K562 (cell line): ENCODE results near the gene AGPAT2.

Experiments used
- ATF1 ChIP-seq, 2 experiments: fragments of 450-650 bp in 1 of 2; IDR thresholded peaks; 2 replicates each; pipeline ENCODE4 v1.6.1; 2016; ENCODE audit warnings: missing compliant biosample characterization in 1 of 2, missing genetic modification characterization in 1 of 2
- MYC ChIP-seq, 2 experiments: fragments of 250-450 bp in 1 of 2; sonication (Bioruptor Pico) in 1 of 2; IDR thresholded peaks; 2 replicates each; pipeline versions ENCODE4 v1.5.1 to v1.6.1; 2012 to 2021; ENCODE audit warnings: low read depth in 2 of 2, borderline replicate concordance in 1 of 2, improper control_type of control experiment in 1 of 2, low read length in 1 of 2, mild to moderate bottlenecking in 1 of 2, moderate library complexity in 1 of 2
- POLR2A ChIP-seq: fragments of 450-650 bp; conservative IDR thresholded peaks from 2 replicates; pipeline ENCODE4 v1.6.1; 2016
- POLR2AphosphoS5 ChIP-seq: IDR thresholded peaks from 2 replicates; pipeline ENCODE4 v1.6.1; 2011; ENCODE audit warnings: mild to moderate bottlenecking, low read depth, low read length, moderate library complexity; ENCODE audit not compliant: control insufficient read depth, insufficient read depth
- PURB ChIP-seq: sonication (generic); formaldehyde crosslinking; IDR thresholded peaks from 2 replicates; pipeline ENCODE4 v1.9.0; 2021; ENCODE audit warnings: low read depth, mild to moderate bottlenecking, missing genetic modification reagents
- TAF7 ChIP-seq: fragments of 450-650 bp; IDR thresholded peaks from 2 replicates; pipeline ENCODE4 v1.6.1; 2016; ENCODE audit warnings: missing genetic modification characterization, missing compliant biosample characterization
- TARDBP ChIP-seq: fragments of 450-650 bp; IDR thresholded peaks from 2 replicates; pipeline ENCODE4 v1.6.1; 2016
- TRIM24 ChIP-seq, 2 experiments: fragments of 450-650 bp; IDR thresholded peaks; 2 replicates each; pipeline ENCODE4 v1.6.1; 2016
- U2AF2 ChIP-seq: fragments of 200-400 bp; formaldehyde crosslinking; optimal IDR thresholded peaks from 2 replicates; pipeline ENCODE3; 2017; ENCODE audit warnings: low read depth, mild to moderate bottlenecking, low read length
- ZNF253 ChIP-seq: fragments of 250-450 bp; sonication (Bioruptor Pico); conservative IDR thresholded peaks from 2 replicates; pipeline ENCODE4 v1.6.1; 2021; ENCODE audit warnings: mild to moderate bottlenecking
- TF ChIP-seq, protein P1 (sequence below): fragments of 450-650 bp; formaldehyde crosslinking; IDR thresholded peaks from 2 replicates; pipeline ENCODE4 v1.4.0; 2020; ENCODE audit warnings: mild to moderate bottlenecking, moderate library complexity
- TF ChIP-seq, protein P2 (sequence below), 3 experiments: IDR thresholded peaks in 2 of 3; conservative IDR thresholded peaks in 1 of 3; 2 replicates each; pipeline ENCODE4 v1.5.1; 2011 to 2012; ENCODE audit warnings: low read length in 3 of 3, mild to moderate bottlenecking in 3 of 3, control low read depth in 2 of 3, improper control_type of control experiment in 1 of 3, inconsistent platforms in 1 of 3, low read depth in 1 of 3, mixed read lengths in 1 of 3, moderate library complexity in 1 of 3; ENCODE audit not compliant: insufficient read depth in 2 of 3
- TF ChIP-seq, protein P3 (sequence below): fragments of 150-350 bp; conservative IDR thresholded peaks from 2 replicates; pipeline ENCODE4 v1.6.1; 2014; ENCODE audit warnings: low read length
- TF ChIP-seq, protein P4 (sequence below): fragments of 450-650 bp; IDR thresholded peaks from 2 replicates; pipeline ENCODE4 v1.6.1; 2016

DNA sequence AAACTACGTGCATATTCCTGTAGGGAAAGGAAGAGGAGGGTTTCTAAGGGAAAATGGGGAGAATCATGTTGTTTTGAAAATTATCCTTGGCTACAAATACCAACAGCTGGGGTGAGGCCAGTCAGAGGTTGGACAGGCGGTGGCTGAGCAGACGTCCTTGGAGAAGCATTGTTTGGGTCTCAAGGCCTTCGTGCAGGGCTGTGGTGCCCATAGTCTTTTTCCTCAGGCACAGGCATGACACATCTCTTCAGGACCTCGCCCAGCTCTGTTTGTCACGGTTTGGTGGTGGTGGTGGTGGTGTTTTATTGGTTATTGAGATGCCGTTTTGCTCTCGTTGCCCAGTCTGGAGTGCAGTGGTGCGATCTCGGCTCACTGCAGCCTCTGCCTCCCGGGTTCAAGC, 52.4 kb downstream of the AGPAT2 start:
- TF ChIP-seq U2AF2, result no peak
- TF ChIP-seq, protein P1, sequence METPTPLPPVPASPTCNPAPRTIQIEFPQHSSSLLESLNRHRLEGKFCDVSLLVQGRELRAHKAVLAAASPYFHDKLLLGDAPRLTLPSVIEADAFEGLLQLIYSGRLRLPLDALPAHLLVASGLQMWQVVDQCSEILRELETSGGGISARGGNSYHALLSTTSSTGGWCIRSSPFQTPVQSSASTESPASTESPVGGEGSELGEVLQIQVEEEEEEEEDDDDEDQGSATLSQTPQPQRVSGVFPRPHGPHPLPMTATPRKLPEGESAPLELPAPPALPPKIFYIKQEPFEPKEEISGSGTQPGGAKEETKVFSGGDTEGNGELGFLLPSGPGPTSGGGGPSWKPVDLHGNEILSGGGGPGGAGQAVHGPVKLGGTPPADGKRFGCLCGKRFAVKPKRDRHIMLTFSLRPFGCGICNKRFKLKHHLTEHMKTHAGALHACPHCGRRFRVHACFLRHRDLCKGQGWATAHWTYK (CRISPR knock-in tag), result no peak
- TF ChIP-seq MYC (IDR thresholded peaks at IDR 0.05; ENCODE audit: low read depth, low read length), result no peak
- TF ChIP-seq MYC (CRISPR knock-in tag; IDR thresholded peaks at IDR 0.05; ENCODE audit: borderline replicate concordance, low read depth), result no peak
- TF ChIP-seq, protein P2, sequence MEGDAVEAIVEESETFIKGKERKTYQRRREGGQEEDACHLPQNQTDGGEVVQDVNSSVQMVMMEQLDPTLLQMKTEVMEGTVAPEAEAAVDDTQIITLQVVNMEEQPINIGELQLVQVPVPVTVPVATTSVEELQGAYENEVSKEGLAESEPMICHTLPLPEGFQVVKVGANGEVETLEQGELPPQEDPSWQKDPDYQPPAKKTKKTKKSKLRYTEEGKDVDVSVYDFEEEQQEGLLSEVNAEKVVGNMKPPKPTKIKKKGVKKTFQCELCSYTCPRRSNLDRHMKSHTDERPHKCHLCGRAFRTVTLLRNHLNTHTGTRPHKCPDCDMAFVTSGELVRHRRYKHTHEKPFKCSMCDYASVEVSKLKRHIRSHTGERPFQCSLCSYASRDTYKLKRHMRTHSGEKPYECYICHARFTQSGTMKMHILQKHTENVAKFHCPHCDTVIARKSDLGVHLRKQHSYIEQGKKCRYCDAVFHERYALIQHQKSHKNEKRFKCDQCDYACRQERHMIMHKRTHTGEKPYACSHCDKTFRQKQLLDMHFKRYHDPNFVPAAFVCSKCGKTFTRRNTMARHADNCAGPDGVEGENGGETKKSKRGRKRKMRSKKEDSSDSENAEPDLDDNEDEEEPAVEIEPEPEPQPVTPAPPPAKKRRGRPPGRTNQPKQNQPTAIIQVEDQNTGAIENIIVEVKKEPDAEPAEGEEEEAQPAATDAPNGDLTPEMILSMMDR (IDR thresholded peaks at IDR 0.05 in 2 of 3, conservative IDR thresholded peaks at IDR 0.05 in 1 of 3; ENCODE audit: insufficient read depth in 2 of 3, low read depth in 1 of 3, low read length in 3 of 3), result no peak
- TF ChIP-seq TRIM24 (IDR thresholded peaks at IDR 0.05), result no peak
- TF ChIP-seq POLR2A, result no peak
- TF ChIP-seq, protein P3, sequence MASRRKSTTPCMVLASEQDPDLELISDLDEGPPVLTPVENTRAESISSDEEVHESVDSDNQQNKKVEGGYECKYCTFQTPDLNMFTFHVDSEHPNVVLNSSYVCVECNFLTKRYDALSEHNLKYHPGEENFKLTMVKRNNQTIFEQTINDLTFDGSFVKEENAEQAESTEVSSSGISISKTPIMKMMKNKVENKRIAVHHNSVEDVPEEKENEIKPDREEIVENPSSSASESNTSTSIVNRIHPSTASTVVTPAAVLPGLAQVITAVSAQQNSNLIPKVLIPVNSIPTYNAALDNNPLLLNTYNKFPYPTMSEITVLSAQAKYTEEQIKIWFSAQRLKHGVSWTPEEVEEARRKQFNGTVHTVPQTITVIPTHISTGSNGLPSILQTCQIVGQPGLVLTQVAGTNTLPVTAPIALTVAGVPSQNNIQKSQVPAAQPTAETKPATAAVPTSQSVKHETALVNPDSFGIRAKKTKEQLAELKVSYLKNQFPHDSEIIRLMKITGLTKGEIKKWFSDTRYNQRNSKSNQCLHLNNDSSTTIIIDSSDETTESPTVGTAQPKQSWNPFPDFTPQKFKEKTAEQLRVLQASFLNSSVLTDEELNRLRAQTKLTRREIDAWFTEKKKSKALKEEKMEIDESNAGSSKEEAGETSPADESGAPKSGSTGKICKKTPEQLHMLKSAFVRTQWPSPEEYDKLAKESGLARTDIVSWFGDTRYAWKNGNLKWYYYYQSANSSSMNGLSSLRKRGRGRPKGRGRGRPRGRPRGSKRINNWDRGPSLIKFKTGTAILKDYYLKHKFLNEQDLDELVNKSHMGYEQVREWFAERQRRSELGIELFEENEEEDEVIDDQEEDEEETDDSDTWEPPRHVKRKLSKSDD, result no peak
- no peak for TF ChIP-seq PURB (CRISPR knock-in tag)
- TF ChIP-seq TAF7, result no peak
- TF ChIP-seq ZNF253, result no peak
- TF ChIP-seq ATF1 (CRISPR knock-in tag; IDR thresholded peaks at IDR 0.05), result no peak
- TF ChIP-seq ATF1 (tag; IDR thresholded peaks at IDR 0.05), result no peak
- no peak for TF ChIP-seq POLR2AphosphoS5
- no peak for TF ChIP-seq TARDBP
- TF ChIP-seq, protein P4, sequence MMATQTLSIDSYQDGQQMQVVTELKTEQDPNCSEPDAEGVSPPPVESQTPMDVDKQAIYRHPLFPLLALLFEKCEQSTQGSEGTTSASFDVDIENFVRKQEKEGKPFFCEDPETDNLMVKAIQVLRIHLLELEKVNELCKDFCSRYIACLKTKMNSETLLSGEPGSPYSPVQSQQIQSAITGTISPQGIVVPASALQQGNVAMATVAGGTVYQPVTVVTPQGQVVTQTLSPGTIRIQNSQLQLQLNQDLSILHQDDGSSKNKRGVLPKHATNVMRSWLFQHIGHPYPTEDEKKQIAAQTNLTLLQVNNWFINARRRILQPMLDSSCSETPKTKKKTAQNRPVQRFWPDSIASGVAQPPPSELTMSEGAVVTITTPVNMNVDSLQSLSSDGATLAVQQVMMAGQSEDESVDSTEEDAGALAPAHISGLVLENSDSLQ, result no peak
